ENCODE data around the gene PTPRN2.
"Not testable (repeated sequence)": the region's sequence is repeated elsewhere in the genome, so short reads cannot be mapped to it uniquely, and the experiment has no call there.

PTPRN2 gene

DNA sequence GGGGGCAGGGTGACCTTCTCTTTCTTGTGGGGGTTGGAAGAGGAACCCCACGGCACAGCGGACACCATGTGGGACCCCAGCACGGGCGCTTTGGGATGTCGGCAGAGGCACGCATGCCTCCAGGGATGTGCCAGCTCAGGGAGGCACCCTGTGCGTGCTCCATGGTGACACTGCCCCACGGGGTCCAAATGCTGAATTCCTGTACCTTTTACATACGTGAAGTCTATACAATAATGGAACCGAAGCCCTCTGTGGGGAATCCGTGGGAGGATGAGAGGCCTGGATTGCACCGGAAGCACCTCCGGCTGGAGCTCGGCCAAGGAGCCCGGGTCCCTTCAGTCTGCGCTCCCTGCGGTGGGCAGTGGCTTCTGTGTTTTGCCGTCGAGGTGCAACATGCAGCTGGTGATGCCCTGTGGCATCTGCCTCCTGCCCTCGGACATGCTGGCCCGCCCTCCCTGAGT, 726.6 kb downstream of the PTPRN2 start:
- no peak for DNase-seq (ENCODE audit: low read depth)

DNA sequence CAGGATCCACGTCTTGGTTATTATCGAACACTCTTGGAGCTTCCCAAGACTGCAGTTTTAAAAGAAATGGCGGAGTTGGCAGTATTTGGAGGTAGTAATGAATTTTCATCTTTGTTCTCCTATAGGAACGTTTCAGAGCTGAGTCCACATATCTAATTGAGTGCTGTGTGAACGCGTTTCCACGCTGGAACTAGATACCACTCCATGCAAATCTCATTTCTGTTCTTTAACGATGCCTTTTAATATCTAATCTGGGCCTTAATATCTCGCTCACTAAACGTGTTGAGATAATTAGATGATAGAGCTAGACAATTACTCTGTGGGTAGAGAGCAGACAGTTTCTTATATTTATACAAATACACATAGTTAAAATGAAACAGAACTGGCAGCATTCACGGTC, 727.2 kb downstream of the PTPRN2 start:
- no peak for DNase-seq (ENCODE audit: low read depth)

DNA sequence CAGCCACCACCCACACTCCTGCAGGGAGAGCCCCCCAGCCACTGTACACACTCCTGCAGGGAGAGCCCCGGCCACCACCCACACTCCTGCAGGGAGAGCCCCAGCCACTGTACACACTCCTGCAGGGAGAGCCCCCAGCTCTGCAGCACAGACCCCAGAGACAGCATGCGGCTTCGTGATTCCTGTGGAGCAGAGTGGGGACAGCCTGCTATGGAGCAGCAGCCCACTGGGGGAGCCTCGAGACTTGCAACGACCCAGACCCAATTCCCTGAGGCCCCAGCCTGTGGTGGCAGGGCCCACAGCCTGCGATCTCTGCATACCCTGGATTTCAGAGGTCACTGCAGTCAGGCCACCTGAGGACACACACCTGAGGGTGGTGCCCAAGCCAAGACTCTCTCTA, 727.7 kb downstream of the PTPRN2 start:
- no peak for DNase-seq (ENCODE audit: low read depth)

DNA sequence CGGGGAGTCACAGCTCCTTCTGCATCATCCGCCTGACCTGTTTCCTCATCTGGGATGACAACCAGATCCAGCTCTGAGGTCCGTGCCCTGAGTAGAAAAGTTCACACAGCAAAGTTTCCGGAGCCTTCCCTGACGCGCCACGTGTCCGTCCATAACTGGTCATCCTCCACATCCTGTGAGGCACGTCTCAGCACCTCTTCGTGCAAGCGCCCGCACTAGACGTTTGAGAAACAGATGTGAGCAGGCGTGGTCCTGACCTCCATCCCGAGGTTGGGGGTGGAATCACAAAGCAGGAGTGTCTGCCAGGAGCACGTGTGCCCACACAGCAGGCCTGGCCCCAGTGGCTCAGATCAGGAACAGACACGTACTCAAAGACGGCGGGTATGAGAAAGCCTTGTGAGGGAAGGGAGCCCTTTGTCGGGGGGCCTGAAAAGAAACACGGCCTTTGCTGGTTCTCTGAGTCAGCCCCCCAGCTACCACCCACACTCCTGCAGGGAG, 730.0 kb downstream of the PTPRN2 start:
- DNase-seq (ENCODE audit: low read depth), result no peak

DNA sequence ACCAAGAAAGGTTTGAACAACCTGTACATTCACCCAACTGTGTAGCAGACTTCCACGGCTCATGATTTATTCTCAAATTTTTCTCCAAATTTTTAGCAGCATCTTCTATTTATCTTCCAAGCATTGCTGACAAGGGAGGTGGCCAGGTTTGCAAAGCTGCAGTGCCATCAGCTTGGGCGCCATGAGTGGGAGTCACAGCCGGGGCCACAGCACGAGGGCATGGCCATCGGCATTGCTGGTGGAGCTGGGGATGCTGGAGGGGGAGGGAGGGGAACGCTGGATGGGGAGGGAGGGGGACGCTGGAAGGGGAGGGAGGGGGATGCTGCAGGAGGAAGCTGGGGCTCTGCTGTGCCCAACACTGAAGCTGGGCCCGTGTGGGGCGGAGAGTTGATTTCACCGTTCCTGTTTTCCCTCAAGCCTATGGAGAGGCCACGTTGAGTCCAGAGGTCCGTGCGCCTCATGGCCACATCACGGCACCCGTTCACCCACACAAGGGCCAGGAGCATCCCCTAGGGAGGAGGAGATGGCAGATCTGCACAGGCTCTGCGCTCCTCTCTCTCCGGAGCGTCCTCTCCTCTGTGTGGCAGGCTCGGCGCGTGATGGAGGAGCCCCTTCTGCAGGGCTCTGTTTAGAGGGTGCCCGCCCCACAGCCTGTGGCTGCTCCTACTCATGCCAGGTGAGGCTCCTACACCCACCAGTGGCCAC, 730.6 kb downstream of the PTPRN2 start:
- no peak for DNase-seq (ENCODE audit: low read depth)

DNA sequence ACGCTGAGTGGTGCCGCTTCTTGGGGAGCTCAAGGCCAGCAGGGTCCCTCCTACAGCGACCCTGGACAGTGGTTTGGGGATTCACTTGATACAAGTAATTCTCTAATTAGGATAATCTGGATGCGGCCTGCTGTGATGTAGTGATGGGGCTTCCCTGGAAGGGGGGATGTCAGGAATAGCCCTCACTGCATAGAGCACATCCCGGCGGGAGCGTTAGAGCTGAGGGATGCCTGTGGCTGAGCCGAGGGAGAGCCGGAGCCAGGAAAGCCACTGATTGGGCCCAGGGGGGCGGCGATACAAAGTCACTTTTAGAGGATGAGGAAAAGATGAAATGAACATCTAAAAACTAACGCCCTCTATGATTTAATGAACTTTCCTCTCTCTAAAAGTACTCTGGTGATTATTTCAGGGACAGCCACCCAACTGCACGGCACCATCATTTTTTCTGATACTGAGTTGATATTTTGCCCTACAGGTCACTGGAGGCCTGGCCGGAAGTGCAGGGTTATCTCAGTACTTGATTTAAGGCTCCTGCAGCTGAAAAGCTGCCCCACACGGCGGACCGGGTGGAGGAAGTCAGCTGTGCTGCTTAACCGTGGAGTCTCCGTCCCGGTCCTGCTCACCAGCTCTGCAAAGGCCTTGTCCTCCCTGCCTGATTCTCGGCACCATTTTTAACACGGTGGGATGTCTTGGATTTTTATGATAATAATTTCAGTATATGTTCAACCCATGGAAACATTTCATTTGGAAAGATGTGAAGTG, 732.0 kb downstream of the PTPRN2 start:
- DNase-seq (ENCODE audit: low read depth), result no peak

DNA sequence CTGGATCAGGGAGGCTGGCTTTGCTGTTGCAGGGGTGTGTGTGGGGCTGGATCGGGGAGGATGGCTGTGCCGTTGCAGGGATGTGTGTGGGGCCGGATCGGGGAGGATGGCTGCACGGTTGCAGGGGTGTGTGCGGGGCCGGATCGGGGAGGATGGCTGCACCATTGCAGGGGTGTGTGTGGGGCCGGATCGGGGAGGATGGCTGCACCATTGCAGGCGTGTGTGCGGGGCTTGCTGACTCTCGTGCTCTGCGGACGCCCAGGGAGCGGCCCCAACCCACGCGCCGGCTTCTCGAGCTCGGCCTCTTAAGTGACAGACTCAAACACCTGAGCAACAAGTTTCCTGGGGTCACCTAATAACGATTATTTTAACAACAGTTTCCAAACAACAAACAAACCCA, 732.6 kb downstream of the PTPRN2 start:
- DNase-seq (ENCODE audit: low read depth), result no peak

DNA sequence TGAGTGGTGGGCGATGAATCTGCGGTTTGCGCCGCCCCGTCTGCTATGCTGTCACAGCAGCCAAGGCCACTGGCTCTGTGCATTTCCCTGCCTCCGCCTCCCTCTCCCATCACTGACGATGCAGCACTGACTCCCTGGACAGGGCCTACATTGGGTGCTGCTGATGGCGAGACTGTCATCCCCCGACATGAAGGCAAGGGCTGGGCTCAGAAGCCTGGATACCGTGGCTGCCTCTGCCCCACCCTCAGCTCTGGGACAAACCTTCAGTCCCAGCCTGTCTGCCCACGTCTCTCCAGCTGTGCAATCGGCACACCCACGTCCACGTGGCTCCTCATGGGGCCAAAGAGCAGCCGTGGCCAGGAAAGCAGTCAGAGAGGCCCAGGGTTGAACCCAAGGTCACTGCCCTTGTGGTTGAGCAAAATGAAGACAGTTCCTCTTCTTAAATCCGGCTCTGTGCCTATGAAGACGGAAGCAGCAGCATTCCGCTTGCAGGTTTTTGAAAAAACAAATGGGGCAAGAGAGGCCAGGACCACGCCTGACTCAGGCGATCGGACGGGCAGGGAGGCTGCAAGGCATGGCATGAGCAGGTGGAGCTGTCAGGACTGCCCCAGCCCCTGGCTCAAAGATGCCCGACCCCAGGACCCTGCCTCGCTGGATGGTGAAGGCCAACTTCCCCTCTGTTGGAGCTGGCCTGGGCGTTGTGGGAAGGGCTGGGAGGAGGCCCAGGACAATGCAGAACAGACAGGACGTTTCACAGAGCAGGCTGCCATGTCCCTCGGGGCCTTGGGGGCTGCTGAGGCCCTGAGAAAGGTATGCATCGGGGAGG, 733.3 kb downstream of the PTPRN2 start:
- peak; percentile 70 for DNase-seq (ENCODE audit: low read depth)

DNA sequence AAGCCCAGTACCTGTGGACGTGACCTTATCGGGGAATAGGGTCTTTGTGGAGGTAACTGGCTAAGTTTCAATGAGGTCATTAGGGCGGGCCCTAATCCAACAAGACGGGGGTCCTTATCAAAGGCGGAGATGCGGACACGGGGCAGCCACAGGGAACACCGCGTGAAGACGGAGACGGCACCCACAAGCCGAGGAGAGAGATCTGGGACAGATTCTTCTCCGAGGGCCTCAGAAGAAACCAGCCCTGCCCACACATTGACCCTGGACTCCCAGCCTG, 733.9 kb downstream of the PTPRN2 start:
- DNase-seq (ENCODE audit: low read depth), result no peak

DNA sequence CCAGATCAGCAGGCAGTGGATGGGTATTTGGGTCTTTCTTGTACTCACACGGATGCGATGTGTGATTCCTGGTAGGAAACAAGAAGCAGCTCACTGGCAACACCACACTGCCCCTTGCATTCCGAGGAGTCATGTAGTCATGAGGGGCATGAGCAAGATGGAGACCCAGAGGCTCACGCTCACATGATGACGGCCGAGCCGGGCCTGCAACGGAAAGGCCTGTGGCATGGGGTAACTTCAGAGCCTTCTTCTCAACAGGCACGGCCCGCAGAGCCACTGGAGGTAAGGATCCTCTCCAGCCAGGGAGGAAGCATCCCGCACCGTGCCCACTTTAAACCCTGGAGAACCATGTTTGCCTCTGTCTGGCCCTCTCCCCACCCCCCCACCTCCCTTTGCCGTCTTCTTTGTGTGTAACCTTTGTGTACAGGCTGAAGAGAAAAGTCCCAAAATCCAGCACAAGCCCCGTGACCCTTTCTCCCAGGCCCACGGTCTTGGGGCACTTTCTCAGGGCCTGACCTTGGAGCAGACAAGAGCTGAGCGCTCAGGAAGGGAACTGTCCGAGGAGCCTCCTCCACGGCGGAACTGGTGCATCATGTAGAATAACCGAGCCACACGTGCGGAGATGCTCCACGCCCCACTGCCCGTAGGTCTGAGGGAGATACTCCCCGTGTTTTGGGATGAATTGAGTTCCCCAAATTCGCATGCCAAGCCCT, 734.4 kb downstream of the PTPRN2 start:
- DNase-seq (ENCODE audit: low read depth), result no peak

DNA sequence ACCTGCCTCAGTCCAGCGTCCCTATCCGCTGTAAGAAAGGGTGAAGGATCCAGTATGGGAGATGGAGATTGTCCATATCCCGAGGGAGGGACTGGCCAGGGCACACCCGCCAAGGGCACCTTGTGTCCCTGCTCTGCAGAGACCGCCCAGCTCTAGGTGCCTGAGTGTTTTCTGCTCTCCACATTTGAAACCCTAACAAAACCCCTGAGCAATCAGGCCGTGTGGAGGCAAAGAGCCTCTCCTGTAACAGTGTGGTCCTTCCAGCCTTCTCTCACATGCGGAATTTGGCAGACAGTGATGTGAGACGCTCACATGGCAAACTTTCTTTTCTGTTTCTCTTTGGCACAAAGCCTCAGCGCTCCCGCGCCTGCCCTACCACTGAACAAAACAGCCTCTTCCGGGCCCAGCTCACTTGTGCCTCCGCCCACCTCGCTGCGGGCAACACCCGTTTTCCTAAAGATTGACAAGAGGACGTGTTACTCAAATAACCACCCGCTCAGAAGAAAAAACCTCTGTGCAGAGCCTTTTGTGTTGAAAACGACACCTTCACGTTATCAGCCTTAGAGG, 736.0 kb downstream of the PTPRN2 start:
- peak; percentile 41 for DNase-seq (ENCODE audit: low read depth)

DNA sequence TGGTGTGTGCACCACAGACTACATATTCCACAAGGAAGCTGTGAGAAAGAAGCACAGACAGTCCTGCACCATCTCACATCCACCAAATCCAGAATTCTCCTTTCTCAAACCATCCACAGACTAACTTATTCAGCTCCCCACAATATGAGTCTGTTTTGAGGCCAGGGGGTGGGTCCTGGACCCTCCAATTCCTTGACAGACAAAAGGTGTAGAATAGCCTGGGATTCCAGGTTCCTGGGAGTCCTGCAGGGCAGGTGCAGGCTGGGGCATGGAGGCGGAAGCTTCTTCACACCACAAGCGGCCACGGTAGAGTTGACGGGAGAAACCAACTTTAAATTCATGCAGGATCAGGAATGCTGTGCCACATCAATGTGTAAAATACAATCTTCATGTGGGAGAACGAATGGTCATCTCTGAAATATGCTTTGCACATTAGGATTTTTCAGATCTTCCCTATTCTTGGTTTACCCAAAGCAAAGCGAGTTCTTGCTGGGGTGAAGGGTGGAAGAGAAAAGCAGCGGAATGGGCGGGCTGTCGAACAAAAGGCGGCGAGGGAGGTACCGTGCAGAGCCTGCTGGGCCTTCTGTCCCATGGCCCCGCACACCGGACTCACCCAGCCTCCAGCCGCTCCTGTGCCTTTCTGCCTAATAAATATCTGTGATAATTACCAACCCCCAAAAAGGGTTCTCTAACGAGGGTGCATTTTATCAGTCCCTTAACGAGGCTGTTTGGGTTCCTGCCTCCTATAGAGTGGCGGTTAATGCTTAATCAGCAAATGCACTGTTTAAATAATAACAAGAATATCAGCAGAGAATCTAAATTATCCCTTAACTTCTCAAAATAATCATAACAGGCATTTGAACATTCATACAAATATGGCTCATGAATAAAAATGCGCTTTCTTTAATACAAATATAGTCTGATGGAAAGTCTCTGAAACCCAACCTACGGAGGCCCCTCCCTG, 736.9 kb downstream of the PTPRN2 start:
- DNase-seq (ENCODE audit: low read depth), result no peak

DNA sequence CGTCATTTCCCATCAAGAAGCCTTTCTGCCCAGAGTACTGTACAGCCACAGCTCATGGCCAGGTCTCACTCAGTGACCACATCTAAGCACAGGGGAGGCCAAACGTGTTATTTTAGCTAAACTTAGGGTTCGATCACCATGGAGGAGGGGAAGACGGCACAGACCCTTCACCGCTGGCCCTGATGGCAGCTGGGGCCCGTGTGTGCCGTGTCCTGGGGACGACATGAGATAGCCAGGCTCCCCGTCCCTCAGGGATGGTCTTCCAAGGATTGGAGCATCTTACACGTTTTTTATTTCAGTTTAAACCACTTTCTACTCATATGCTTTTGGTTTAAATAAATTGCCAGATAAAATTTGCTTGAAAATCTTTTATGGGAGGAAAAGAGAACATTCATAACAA, 737.9 kb downstream of the PTPRN2 start:
- DNase-seq (ENCODE audit: low read depth), result no peak

DNA sequence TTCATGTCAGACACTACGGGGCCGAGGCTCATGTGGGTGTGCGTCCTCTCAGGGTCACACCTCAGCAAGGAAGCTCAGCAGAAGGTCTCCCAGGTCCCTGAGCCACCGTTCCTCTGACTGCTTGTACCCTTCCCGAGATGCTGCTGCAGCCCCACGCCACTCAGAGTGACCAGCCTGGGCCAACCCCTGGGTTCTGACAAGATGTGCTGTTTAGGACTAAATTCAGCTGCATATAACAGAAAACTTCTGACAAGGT, 738.4 kb downstream of the PTPRN2 start:
- no peak for DNase-seq (ENCODE audit: low read depth)

DNA sequence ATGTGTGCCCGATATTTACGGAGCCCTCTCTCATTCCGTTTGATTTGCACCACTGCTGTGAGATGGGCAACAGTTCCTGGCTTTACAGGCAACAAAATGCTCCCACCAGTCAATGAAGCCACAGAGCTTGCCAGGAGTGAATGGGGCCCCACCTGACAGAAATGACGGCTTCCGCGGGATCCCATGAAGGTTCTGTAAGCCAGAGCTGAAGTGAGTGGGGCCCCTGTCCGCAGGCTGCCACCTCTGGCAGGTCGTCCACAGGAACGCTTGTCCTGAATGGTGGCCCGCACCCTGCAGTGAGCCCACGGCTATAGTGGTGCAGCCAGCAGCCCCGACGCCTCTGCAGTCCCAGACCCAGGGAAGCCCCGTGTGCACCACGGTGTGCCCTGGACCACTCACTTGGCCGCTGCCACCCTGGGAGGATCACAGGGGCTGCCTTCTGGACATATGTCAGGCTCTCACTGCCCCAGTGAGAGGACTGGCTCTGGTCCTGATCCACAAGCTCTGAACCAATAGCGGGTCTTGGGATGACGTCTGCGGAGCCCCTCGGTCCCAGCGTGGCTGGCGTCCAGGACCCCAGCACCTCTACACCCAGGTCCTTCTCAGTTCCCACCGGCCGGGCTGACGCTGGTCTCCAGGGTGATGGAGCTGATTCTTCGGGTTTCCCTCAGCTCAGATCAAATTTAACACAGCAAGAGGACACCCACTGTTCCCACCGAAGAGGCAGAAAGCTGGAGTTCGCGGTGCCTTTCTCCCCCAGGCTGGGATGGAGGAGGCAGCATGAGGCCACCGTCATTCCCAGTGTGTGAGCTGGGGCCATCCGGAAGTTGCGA, 738.9 kb downstream of the PTPRN2 start:
- no peak for DNase-seq (ENCODE audit: low read depth)

DNA sequence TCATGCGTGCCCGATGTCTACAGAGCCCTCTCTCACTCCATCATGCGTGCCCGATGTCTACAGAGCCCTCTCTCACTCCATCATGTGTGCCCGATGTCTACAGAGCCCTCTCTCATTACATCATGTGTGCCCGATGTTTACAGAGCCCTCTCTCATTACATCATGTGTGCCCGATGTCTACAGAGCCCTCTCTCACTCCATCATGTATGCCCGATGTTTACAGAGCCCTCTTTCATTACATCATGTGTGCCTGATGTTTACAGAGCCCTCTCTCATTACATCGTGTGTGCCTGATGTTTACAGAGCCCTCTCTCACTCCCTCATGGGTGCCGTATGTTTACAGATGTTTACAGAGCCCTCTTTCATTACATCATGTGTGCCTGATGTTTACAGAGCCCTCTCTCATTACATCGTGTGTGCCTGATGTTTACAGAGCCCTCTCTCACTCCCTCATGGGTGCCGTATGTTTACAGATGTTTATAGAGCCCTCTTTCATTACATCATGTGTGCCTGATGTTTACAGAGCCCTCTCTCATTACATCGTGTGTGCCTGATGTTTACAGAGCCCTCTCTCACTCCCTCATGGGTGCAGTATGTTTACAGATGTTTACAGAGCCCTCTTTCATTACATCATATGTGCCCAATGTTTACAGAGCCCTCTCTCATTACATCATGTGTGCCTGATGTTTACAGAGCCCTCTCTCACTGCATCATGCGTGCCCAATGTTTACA, 739.7 kb downstream of the PTPRN2 start:
- DNase-seq (ENCODE audit: low read depth), result not testable (repeated sequence)

DNA sequence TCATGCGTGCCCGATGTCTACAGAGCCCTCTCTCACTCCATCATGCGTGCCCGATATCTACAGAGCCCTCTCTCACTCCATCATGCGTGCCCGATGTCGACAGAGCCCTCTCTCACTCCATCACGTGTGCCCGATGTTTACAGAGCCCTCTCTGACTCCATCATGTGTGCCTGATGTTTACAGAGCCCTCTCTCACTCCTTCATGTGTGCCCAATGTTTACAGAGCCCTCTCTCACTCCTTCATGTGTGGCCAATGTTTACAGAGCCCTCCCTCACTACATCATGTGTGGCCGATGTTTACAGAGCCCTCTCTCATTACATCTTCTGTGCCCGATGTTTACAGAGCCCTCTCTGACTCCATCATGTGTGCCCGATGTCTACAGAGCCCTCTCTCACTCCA, 740.9 kb downstream of the PTPRN2 start:
- not testable (repeated sequence) for DNase-seq (ENCODE audit: low read depth)

DNA sequence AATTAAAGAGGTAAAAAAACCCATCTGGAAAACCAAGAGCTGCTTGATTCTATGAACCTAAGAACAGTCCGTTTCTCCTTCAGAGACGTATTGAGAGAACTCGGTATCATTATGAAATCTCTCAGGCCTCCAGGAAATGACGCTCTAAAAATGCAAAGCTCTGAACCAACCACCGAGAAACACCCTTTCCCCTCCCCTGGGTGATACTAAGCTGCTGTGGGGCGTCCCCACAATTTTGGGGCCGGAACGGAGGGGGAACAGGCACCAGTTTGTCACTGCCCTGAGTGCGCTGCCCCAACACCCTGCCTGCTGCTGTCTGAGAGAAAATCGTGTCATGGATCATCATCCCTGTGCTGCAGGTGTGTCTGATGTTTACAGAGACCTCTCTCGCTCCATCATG, 741.4 kb downstream of the PTPRN2 start:
- DNase-seq (ENCODE audit: low read depth), result no peak

DNA sequence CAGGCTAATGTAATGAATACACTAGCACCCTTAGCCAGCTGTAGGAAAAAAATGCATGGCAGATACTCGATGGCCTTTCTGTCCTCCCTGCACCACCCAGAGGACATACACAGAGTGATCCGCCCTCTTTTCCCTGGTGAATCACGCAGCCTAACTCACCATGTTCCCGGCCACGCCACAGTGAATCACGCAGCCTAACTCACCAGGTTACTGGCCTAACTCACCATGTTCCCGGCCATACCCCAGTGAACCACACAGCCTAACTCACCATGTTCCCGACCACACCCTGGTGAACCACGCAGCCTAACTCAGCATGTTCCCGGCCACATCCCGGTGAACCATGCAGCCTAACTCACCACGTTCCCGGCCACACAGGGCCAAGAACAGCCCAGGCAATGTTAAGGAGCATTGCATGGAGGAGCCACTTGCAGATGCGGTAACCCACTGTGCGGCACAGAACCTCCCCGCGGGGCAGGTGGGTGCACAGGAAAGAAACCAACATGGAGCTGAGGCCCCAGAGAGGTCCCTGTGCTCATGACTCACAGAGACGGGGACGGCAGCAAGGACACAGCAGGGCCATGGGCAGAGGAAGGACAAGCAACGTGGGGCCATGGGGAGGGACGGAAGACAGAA, 742.3 kb downstream of the PTPRN2 start:
- DNase-seq (ENCODE audit: low read depth), result no peak

All from CMK (cell line).